NCI-H1092 treated with DMSO at 0.1 percent for 48 hours (cell line): ENCODE measurements around the gene DMRTA2.

ENCODE experiments used
- DNase-seq: peaks from one replicate; lab custom pipeline; 2025; lab: John Stamatoyannopoulos, UW

DMRTA2 gene

DNA sequence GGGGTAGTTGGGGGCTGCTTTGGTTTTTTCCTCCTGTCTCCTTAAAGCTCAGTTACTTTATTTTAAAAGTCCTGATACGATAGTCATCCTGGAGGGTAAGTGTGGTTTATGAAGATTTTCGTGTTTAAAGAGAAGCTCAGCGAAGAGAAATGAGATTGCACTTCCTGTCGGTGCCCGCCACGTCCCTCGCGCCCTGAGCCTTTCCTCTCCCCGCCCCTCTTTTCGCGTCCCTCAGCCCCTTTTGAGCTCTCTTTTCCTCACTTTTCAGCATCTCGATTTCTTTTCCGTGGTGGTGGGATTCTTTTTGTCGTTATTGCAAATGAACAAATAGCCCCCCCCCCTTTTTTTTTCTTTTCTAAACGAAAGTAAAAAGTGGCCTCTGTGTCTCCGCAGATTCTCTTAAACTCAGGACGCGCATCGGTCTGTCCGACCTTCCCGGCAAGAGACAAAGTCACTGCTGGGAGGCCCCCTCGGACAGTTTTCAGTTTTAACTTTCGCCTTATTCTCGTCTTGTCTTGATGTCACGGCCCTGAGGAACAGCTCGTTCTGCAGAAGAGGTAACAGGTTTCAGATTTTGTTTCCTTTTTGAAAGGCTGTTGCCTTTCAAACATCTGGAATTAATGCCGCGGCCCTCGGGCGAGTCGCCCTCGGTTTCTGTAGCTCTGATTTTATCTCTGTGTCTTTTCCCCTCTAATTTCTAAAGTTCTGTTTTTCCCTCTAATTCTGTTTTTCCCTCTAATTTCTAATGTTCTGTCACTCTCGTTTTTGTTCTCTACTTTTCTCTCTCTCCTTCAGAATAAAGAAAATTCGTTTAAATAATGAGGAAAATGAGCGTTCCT lies 1.0 kb upstream of the DMRTA2 start:
- DNase-seq, result no peak

- DNase-seq, result no peak
Observed at GRCh38 chr1:50423670-50424000, 392 bp upstream of the DMRTA2 start.

DNA sequence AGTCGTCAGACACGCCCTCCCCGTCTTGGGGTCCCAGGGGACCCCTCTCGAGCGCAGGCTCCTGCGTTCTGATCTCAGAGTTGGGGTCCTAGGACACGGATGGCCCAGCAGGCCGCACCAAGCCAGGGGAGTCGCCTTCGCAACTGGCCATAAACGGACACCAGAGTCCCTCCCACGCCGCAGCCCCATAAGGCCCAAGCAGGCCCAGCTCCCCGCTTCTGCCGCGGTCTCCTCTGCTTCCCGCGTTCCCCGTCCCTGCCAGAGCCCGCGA lies 633 bp downstream of the DMRTA2 start:
- DNase-seq, result no peak

- no peak for DNase-seq
Observed at GRCh38 chr1:50421768-50422674, 1.2 kb downstream of the DMRTA2 start.

- no peak for DNase-seq
Observed at GRCh38 chr1:50421366-50421748, 1.9 kb downstream of the DMRTA2 start.

DNA sequence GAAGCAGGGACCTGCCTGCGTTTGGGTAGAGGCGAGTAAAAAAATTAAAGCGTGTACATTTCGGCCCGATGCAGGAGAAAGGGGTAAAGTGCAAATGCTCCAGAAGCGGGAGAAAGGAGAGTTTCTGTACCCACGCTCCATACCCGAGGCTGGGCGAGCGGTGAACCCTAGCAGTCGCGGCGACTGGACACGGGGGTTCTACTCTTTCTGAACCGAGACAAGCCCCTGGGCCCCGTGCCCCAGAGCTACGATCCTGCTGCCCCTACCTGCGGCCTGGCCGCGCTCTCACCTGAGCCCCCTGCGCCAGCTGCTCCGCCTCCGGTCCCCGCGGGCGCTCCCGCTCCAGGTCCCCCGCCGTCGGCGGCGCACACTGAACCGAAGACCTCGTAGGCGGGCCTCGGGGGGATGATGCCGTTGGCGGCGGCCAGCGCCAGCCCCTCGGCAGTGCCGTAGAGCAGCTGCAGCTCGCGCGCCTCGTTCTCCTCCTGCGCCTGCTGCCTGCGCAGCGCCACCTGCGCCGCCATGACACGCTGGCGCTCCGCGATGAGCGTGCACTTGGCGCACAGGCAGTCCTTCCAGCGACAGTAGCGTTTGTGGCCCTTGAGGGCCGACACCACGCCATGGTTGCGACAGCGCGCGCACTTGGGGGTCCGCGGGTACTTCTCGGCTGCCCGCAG lies 2.4 kb downstream of the DMRTA2 start:
- DNase-seq, result no peak

DNA sequence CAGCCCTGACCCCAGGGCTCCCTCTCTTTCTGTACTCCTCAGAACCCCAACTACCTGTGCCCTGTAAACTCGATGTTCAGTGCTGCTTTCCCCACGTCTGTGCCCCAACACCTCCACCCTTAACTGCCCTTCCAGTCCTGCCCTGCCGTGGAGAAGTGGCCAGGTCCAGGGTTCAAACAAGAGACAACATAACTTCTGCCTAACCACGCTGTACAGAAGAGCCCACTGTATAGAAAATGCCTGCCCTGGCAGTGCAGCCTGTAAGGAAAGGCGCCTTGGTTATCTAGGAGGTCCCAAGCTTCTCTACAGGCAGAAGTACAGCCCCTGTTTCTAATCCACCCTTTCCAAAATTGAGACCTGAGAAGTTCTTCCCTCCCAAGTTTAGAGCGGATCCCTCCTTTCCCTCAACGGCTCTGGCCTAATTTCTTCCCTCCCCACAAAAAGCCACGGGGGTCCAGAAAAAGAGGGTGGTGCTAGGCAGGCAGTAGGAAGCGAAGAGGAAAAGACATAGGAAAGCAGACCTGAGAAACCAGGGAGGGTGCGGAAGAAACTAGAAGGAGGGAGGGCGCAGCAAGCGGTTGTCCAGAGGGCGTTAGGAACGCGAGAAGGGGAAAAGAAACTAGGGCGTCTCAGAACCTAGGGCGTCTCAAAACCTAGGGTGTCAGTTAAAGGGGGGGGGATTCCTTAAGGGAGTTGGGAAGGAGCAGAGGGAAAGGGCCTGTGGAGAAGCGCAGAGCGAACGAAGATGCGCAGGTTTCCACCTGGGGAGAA lies 3.2 kb downstream of the DMRTA2 start:
- DNase-seq, result no peak

- no peak for DNase-seq
Observed at GRCh38 chr1:50419192-50419906, 3.9 kb downstream of the DMRTA2 start.

DNA sequence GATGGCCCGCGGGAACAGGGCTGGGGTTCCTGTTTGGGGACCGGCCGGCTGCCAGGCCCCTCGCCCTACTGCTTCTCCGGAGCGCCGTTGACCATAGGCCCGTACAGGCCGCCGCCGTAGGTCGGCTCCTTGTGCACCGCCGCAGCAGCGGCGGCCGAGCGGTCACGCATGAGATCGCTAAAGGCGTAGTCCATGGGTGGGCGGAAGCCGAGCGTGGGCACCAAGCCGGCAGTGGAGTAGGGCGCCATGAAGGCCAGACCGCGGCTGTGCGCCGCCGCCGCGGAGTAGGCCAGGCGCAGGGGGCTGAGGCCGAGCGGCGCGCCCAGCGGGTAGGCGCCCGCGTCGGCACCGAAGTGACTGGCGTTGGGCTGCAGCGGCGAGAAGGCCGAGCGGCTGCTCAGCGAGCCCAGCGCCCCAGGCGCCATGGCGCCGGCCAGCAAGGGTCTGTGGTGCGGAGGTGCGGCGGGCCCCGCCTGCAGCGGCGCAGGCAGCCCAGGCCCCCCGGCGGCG lies 4.6 kb downstream of the DMRTA2 start:
- DNase-seq, result no peak

- no peak for DNase-seq
Observed at GRCh38 chr1:50417946-50418599, 5.2 kb downstream of the DMRTA2 start.

DNA sequence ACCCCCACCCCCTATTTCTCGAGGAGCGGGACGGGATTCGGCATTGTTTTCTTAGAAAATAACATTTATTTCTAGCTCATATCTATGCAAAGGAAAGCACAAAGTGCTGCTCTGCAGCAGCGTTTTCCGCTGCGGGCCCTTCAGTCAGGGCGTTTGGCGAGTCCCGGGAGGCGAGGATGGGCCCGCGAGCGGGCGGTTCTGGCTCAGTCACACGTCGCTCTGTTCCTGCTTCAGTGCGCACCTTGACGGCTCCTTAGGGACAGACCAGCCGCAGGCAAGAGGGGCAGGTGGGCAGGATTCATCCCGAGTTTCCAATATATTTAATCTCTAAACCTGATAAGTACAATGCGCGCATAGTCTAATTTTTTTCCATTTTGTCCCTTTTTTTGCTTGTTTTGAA lies 5.7 kb downstream of the DMRTA2 start:
- DNase-seq, result no peak

- DNase-seq, result no peak
Observed at GRCh38 chr1:50416553-50417453, 6.4 kb downstream of the DMRTA2 start.

DNA sequence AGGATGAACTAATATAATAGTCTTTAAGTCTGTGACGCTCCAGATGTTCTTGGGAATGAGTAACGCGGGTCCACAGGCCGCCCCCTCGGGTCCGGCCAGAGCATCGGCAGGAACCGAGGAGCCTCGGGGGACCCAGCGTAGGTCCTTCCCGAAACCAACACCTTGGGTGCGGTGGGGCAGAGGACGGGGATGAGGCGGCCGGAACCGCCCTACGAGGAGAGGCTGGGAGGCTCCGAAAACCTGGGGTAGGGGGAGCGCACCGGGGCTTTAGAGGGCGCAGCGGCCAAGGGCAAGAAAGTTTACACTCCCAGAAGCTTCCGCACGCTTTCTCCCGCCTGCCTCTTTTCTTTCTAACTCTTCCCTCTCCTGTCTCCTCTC lies 7.1 kb downstream of the DMRTA2 start:
- no peak for DNase-seq

DNA sequence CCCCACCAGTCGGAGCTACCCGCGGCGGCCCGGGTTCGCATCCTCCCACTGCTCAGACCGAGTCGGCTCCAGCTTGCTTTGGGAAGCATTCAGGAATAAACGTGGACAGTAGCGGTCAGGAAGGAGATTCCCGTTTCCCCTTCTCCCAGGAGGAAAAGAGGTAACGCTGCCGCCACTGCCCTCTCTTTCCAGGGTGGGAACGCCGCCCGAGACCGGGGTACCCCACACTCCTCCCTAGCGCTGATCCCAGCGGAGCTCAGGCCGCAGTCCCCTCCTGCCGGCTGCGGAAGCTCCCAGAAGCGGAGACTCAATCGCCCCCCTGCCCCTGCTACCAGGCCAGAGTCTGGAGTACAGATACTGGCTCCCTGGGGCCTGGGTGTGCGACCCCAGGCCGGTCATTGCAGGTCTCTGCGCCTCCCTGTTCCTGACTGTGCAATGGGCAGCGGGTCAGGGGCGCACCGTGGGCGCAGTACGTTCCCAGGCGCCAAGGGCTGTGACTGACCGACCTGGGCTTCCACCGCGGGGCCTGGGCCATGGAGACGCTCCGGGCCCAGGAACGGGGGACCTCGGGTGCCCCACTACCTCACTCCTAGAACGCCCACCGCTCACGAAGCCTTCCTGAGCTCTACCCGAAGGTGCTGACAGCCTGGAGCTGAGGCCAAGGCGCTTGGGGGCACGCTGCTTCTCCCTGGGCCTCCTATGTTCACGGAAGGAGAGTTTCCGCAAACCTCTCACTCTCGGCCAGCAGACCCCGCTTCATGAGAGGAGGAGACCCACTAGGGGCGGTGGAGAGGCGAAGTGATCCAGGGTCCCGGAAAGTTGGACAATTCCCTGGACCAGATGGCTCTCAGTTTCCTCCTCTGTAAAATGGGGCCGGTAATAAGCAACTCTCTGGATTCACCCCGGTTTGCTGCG lies 7.8 kb downstream of the DMRTA2 start:
- no peak for DNase-seq

DNA sequence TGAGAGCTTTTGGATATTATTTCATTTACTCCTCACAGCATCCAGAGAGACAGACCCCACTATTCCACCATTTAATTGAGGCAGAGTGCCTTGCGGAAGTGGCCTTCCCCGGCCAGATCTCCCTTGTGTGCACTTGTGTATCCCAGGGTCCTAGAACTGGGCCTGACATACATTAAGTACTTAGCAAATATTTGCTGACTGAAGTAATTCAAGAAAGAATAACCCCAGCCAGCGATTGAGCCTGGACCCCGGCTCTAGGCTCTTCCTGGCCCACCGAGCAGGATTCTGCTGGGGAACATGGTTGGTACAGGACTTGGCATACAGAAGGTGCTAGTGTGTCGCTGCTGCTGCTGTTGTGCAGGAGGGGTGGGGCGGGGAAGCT lies 8.4 kb downstream of the DMRTA2 start:
- no peak for DNase-seq

DNA sequence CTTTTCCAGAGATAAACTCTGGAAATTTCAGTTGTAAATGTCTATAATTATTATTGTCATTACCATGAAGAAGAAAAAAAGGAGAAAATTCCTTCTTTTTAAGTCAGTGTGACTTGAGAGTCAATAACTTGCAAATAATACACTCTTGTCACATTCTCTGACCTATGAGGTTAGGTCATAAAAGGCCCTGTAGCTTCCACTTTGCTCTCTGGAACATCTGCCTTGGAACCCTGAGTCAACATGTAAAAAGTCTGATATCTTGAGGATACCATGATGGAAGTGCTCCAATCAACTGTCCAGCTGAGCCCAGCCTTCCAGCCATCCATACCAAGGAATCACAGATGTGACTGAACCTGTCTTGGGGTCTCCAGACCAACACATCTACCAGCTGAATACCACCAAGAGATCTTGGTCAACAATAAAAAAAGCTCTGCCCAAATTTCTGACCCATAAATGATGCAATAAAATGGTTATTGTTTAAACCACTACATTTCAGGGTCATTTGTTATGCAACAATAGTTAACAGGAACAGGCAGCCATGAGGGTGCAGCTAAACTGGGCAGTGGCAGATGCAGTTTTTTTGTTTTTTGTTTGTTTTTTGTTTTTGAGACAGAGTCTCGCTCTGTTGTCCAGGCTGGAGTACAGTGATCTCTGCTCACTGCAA lies 10.3 kb downstream of the DMRTA2 start:
- DNase-seq, result no peak

GRCh38 chr1:50405814-50406213 lies 17.4 kb downstream of the DMRTA2 start:
- DNase-seq, result no peak

DNA sequence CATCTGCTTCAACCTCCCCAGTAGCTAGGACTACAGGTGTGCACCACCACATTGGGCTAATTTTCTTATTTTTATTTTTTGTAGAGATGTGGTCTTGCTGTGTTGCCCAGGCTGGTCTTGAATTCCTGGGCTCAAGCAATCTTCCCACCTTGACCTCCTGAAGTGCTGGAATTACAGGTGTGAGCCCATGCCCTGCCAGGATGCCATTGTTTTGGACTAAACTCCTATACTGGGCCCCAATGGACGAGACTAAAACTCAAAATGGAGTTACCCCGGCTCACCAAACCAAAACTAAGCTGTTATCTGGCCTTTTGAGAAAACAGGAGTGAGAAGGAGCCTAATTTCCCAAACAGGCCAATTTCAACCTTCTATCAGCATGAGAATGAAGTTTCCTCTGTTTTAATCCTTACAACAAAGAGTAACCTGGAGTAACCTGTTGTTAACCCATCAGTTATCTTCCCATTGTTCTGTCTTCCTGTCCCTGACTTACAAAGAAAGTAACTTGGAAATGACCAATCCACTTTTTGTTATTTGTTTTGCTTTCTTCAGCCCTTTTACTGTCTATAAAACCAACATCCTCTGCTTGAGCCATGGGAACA lies 29.6 kb downstream of the DMRTA2 start:
- DNase-seq, result no peak
